GM21529 (cell line): Measurements from ENCODE around the gene CD99L2.
A peak's percentile ranks its signal among the peaks of the same experiment; 100 is the strongest.

Experiments used
- ATAC-seq: cut with Tn5 transposase; IDR thresholded peaks from one replicate; pipeline ENCODE4 v1.9.1; 2021; ENCODE audit not compliant: unreplicated experiment

Gene CD99L2

GRCh38 chrX:150806827-150807226 lies 91.6 kb downstream of the CD99L2 start:
- ATAC-seq, result no peak

- ATAC-seq, result no peak
Observed at GRCh38 chrX:150805736-150806135, 92.7 kb downstream of the CD99L2 start.

GRCh38 chrX:150792949-150793527 lies 105.4 kb downstream of the CD99L2 start:
- ATAC-seq, result no peak

GRCh38 chrX:150790021-150790420 lies 108.4 kb downstream of the CD99L2 start:
- ATAC-seq, result no peak

GRCh38 chrX:150781677-150782076 lies 116.8 kb downstream of the CD99L2 start:
- ATAC-seq, result no peak

- no peak for ATAC-seq
Observed at GRCh38 chrX:150779385-150779784, 119.1 kb downstream of the CD99L2 start.

GRCh38 chrX:150777328-150777992 lies 121.0 kb downstream of the CD99L2 start:
- no peak for ATAC-seq

- ATAC-seq, result no peak
Observed at GRCh38 chrX:150775569-150776350, 122.7 kb downstream of the CD99L2 start.

GRCh38 chrX:150774798-150775568 lies 123.5 kb downstream of the CD99L2 start:
- no peak for ATAC-seq

- ATAC-seq, result no peak
Observed at GRCh38 chrX:150773634-150774033, 124.8 kb downstream of the CD99L2 start.

GRCh38 chrX:150773117-150773516 lies 125.4 kb downstream of the CD99L2 start:
- ATAC-seq, result no peak

GRCh38 chrX:150772150-150772970 lies 126.1 kb downstream of the CD99L2 start:
- peak; percentile 90 for ATAC-seq

GRCh38 chrX:150771116-150771515 lies 127.4 kb downstream of the CD99L2 start:
- ATAC-seq, result no peak

- no peak for ATAC-seq
Observed at GRCh38 chrX:150770623-150771022, 127.8 kb downstream of the CD99L2 start.

GRCh38 chrX:150769408-150769807 lies 129.1 kb downstream of the CD99L2 start:
- ATAC-seq, result no peak

GRCh38 chrX:150768580-150769190 lies 129.8 kb downstream of the CD99L2 start:
- no peak for ATAC-seq

- ATAC-seq, result no peak
Observed at GRCh38 chrX:150768132-150768485, 130.4 kb downstream of the CD99L2 start.

- ATAC-seq, result no peak
Observed at GRCh38 chrX:150767475-150768131, 130.9 kb downstream of the CD99L2 start.

GRCh38 chrX:150767045-150767395 lies 131.4 kb downstream of the CD99L2 start:
- no peak for ATAC-seq
